ENCODE results near the gene KRTAP13-1. TPM values are rescaled to one million over a fixed set of nuclear protein-coding genes. Genes with fewer than 3 reads are reported as not detected.
A peak's percentile ranks its signal among the peaks of the same experiment; 100 is the strongest.

KRTAP13-1 gene
- not detected in 2 replicates for total RNA-seq

GRCh38 chr21:30395731-30396130, at the start of gene KRTAP13-1:
Gene KRTAP13-1, plus strand, starts transcription at chr21:30396031. Its CDS starts 56 bp downstream, at chr21:30396087.
- no peak for DNase-seq (ENCODE audit: low spot score)
- Mint-ChIP-seq H3K4me1 (ENCODE audit: low read depth) (no peaks in the 10 kb centered on the region), H3K4me3 (ENCODE audit: low read depth) (no peak within 1 kb of the TSS), H3K27me3 (ENCODE audit: low read depth) (no peaks in the 10 kb centered on the region), H3K27ac (no peak within 1 kb of the TSS), H3K9me3 (no peaks in the 10 kb centered on the region), H3K36me3 (ENCODE audit: low read depth) (no peaks in the 10 kb centered on the region)
- intact Hi-C loops (cut with micrococcal nuclease) = no loop called here

GRCh38 chr21:30348506-30348905, 47.3 kb upstream of the KRTAP13-1 start, which contains the start of gene KRTAP23-1:
Gene KRTAP23-1, minus strand, starts transcription at chr21:30348606. Its CDS starts 0 bp downstream, at chr21:30348606.
- H3K9me3 Mint-ChIP-seq = no peaks in the 10 kb centered on the region
- no peak within 1 kb of the TSS for H3K4me3 Mint-ChIP-seq (ENCODE audit: low read depth)
- DNase-seq (ENCODE audit: low spot score) = no peak
- no peaks in the 10 kb centered on the region for H3K27me3 Mint-ChIP-seq (ENCODE audit: low read depth)
- no peak within 1 kb of the TSS for H3K27ac Mint-ChIP-seq
- H3K4me1 Mint-ChIP-seq (ENCODE audit: low read depth) = no peaks in the 10 kb centered on the region
- H3K36me3 Mint-ChIP-seq (ENCODE audit: low read depth) = no peaks in the 10 kb centered on the region
- intact Hi-C loops (cut with micrococcal nuclease) = no loop called here

- intact Hi-C loops (cut with micrococcal nuclease) = no loop called here
- Mint-ChIP-seq H3K36me3 (ENCODE audit: low read depth) (no peaks in the 10 kb centered on the region), H3K4me1 (ENCODE audit: low read depth) (no peaks in the 10 kb centered on the region), H3K9me3 (no peaks in the 10 kb centered on the region), H3K27ac (no peak overlapping the region), H3K27me3 (ENCODE audit: low read depth) (peaks cover 2% of the 10 kb centered on the region), H3K4me3 (ENCODE audit: low read depth) (no peak overlapping the region)
- no peak for DNase-seq (ENCODE audit: low spot score)
Measured at GRCh38 chr21:30349572-30349971, 46.3 kb upstream of the KRTAP13-1 start.

- intact Hi-C loops (cut with micrococcal nuclease) = no loop called here
- Mint-ChIP-seq H3K27ac (no peak overlapping the region), H3K27me3 (ENCODE audit: low read depth) (peaks cover 3% of the 10 kb centered on the region), H3K4me3 (ENCODE audit: low read depth) (no peak overlapping the region), H3K9me3 (no peaks in the 10 kb centered on the region), H3K4me1 (ENCODE audit: low read depth) (no peaks in the 10 kb centered on the region), H3K36me3 (ENCODE audit: low read depth) (no peaks in the 10 kb centered on the region)
- DNase-seq (ENCODE audit: low spot score) = no peak
Measured at GRCh38 chr21:30351534-30351933, 44.3 kb upstream of the KRTAP13-1 start.

- intact Hi-C loops (cut with micrococcal nuclease) = no loop called here
Measured at GRCh38 chr21:30354308-30355005, 41.4 kb upstream of the KRTAP13-1 start.

GRCh38 chr21:30355906-30356305, 39.9 kb upstream of the KRTAP13-1 start:
- H3K4me1 Mint-ChIP-seq (ENCODE audit: low read depth) = no peaks in the 10 kb centered on the region
- no peaks in the 10 kb centered on the region for H3K9me3 Mint-ChIP-seq
- no peak for DNase-seq (ENCODE audit: low spot score)
- H3K4me3 Mint-ChIP-seq (ENCODE audit: low read depth) = no peak overlapping the region
- no peaks in the 10 kb centered on the region for H3K36me3 Mint-ChIP-seq (ENCODE audit: low read depth)
- no peak overlapping the region for H3K27ac Mint-ChIP-seq
- H3K27me3 Mint-ChIP-seq (ENCODE audit: low read depth) = peaks cover 3% of the 10 kb centered on the region
- intact Hi-C loops (cut with micrococcal nuclease) = no loop called here

More at GRCh38 chr21:30354308-30355005, 41.4 kb upstream of the KRTAP13-1 start:
- Mint-ChIP-seq H3K4me3 (ENCODE audit: low read depth) (no peak overlapping the region), H3K4me1 (ENCODE audit: low read depth) (no peaks in the 10 kb centered on the region), H3K9me3 (no peaks in the 10 kb centered on the region), H3K27ac (no peak overlapping the region), H3K27me3 (ENCODE audit: low read depth) (peaks cover 3% of the 10 kb centered on the region), H3K36me3 (ENCODE audit: low read depth) (no peaks in the 10 kb centered on the region)
- no peak for DNase-seq (ENCODE audit: low spot score)

GRCh38 chr21:30372139-30372770, 23.6 kb upstream of the KRTAP13-1 start, which contains the start of gene KRTAP13-2:
Gene KRTAP13-2, minus strand, starts transcription at chr21:30372271. Its CDS starts 58 bp downstream, at chr21:30372213.
- no peak for DNase-seq (ENCODE audit: low spot score)
- no peaks in the 10 kb centered on the region for H3K4me1 Mint-ChIP-seq (ENCODE audit: low read depth)
- no peaks in the 10 kb centered on the region for H3K27me3 Mint-ChIP-seq (ENCODE audit: low read depth)
- no peaks in the 10 kb centered on the region for H3K9me3 Mint-ChIP-seq
- no peak within 1 kb of the TSS for H3K27ac Mint-ChIP-seq
- intact Hi-C loops (cut with micrococcal nuclease) = no loop called here
- no peak within 1 kb of the TSS for H3K4me3 Mint-ChIP-seq (ENCODE audit: low read depth)
- H3K36me3 Mint-ChIP-seq (ENCODE audit: low read depth) = no peaks in the 10 kb centered on the region

GRCh38 chr21:30382201-30382600, 13.6 kb upstream of the KRTAP13-1 start:
- no peak overlapping the region for H3K4me3 Mint-ChIP-seq (ENCODE audit: low read depth)
- DNase-seq (ENCODE audit: low spot score) = no peak
- H3K27ac Mint-ChIP-seq = no peak overlapping the region
- no peaks in the 10 kb centered on the region for H3K27me3 Mint-ChIP-seq (ENCODE audit: low read depth)
- intact Hi-C loops (cut with micrococcal nuclease) = no loop called here
- no peaks in the 10 kb centered on the region for H3K36me3 Mint-ChIP-seq (ENCODE audit: low read depth)
- H3K9me3 Mint-ChIP-seq = no peaks in the 10 kb centered on the region
- H3K4me1 Mint-ChIP-seq (ENCODE audit: low read depth) = no peaks in the 10 kb centered on the region

GRCh38 chr21:30391492-30392025, 4.3 kb upstream of the KRTAP13-1 start:
- Mint-ChIP-seq H3K27me3 (ENCODE audit: low read depth) (no peaks in the 10 kb centered on the region), H3K27ac (no peak overlapping the region), H3K4me1 (ENCODE audit: low read depth) (no peaks in the 10 kb centered on the region), H3K4me3 (ENCODE audit: low read depth) (no peak overlapping the region), H3K9me3 (no peaks in the 10 kb centered on the region), H3K36me3 (ENCODE audit: low read depth) (no peaks in the 10 kb centered on the region)
- no peak for DNase-seq (ENCODE audit: low spot score)
- intact Hi-C loops (cut with micrococcal nuclease) = no loop called here

- Mint-ChIP-seq H3K27ac (no peak overlapping the region), H3K36me3 (ENCODE audit: low read depth) (no peaks in the 10 kb centered on the region), H3K4me1 (ENCODE audit: low read depth) (peaks cover 3% of the 10 kb centered on the region), H3K27me3 (ENCODE audit: low read depth) (peaks cover 5% of the 10 kb centered on the region), H3K9me3 (peaks cover 5% of the 10 kb centered on the region), H3K4me3 (ENCODE audit: low read depth) (peak overlapping the region; percentile 57)
- intact Hi-C loops (cut with micrococcal nuclease) = no loop called here
- DNase-seq (ENCODE audit: low spot score) = peak; percentile 11
Measured at GRCh38 chr21:30408782-30409494, 13.1 kb downstream of the KRTAP13-1 start.

GRCh38 chr21:30415993-30416392, 20.2 kb downstream of the KRTAP13-1 start:
- H3K27me3 Mint-ChIP-seq (ENCODE audit: low read depth) = no peaks in the 10 kb centered on the region

GRCh38 chr21:30425826-30426225, 30.0 kb downstream of the KRTAP13-1 start, which contains the start of gene KRTAP13-3:
Gene KRTAP13-3, minus strand, starts transcription at chr21:30425926. Its CDS starts 14 bp downstream, at chr21:30425912.
- H3K36me3 Mint-ChIP-seq (ENCODE audit: low read depth) = no peaks in the 10 kb centered on the region
- H3K4me3 Mint-ChIP-seq (ENCODE audit: low read depth) = no peak within 1 kb of the TSS
- intact Hi-C loops (cut with micrococcal nuclease) = no loop called here
- H3K27ac Mint-ChIP-seq = no peak within 1 kb of the TSS
- no peaks in the 10 kb centered on the region for H3K4me1 Mint-ChIP-seq (ENCODE audit: low read depth)
- H3K9me3 Mint-ChIP-seq = no peaks in the 10 kb centered on the region
- no peak for DNase-seq (ENCODE audit: low spot score)
- H3K27me3 Mint-ChIP-seq (ENCODE audit: low read depth) = peaks cover 1% of the 10 kb centered on the region

More at GRCh38 chr21:30415993-30416392, 20.2 kb downstream of the KRTAP13-1 start:
- Mint-ChIP-seq H3K27ac (no peak overlapping the region), H3K4me3 (ENCODE audit: low read depth) (no peak overlapping the region), H3K9me3 (peaks cover 3% of the 10 kb centered on the region), H3K36me3 (ENCODE audit: low read depth) (no peaks in the 10 kb centered on the region), H3K4me1 (ENCODE audit: low read depth) (no peaks in the 10 kb centered on the region)
- DNase-seq (ENCODE audit: low spot score) = no peak
- intact Hi-C loops (cut with micrococcal nuclease) = no loop called here
